ENCODE data around the gene KLHL13.
A peak's percentile ranks its signal among the peaks of the same experiment; 100 is the strongest.
"Not testable (repeated sequence)": the region's sequence is repeated elsewhere in the genome, so short reads cannot be mapped to it uniquely, and the experiment has no call there.

KLHL13 gene

DNA sequence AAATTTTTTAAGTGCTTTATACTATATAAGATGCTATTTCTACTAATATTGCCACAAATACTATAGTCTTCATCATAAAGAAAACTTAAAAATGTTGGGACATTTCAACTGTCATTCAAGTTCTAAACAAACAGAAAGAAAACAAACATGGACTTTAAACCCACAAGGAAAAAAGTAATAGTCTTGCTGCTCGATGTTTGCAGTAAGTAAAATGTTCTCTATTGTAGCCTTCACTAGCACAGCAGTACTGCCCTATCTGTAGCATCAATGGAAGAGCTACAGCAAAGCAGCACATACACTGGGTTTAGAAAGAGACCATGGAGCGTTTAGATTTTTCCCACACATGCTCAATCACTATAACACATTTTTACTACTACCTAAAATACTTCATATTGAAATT, 146.8 kb downstream of the KLHL13 start:
- DNase-seq (ENCODE audit: low read depth): no peak
- TF ChIP-seq, protein P1, sequence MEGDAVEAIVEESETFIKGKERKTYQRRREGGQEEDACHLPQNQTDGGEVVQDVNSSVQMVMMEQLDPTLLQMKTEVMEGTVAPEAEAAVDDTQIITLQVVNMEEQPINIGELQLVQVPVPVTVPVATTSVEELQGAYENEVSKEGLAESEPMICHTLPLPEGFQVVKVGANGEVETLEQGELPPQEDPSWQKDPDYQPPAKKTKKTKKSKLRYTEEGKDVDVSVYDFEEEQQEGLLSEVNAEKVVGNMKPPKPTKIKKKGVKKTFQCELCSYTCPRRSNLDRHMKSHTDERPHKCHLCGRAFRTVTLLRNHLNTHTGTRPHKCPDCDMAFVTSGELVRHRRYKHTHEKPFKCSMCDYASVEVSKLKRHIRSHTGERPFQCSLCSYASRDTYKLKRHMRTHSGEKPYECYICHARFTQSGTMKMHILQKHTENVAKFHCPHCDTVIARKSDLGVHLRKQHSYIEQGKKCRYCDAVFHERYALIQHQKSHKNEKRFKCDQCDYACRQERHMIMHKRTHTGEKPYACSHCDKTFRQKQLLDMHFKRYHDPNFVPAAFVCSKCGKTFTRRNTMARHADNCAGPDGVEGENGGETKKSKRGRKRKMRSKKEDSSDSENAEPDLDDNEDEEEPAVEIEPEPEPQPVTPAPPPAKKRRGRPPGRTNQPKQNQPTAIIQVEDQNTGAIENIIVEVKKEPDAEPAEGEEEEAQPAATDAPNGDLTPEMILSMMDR (conservative IDR thresholded peaks at IDR 0.05; ENCODE audit: control insufficient read depth, insufficient read depth, low read depth, low read length): no peak
- no peak overlapping the region for H3K4me3 ChIP-seq (ENCODE audit: control insufficient read depth, low read depth, low read length)

DNA sequence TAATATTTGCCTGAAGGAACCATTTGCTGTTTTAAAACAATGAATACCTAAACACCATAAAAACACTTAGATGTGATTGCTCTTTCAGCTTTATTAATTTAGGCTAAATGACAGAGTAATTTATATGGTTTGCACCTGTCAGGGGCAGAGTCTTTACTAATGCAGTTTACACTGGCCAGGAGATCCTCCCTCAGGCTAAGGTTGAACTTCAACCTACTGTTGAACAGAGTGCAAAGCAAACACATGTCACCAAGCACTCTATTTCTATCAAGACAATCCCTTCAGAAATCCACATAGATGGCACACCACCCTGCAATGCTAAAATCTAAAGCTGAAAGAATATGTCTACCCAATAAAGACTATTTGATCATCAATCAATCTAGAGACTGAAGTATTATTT, 147.3 kb downstream of the KLHL13 start:
- TF ChIP-seq, protein P1 (conservative IDR thresholded peaks at IDR 0.05; ENCODE audit: control insufficient read depth, insufficient read depth, low read depth, low read length): no peak
- no peak for DNase-seq (ENCODE audit: low read depth)
- no peak overlapping the region for H3K4me3 ChIP-seq (ENCODE audit: control insufficient read depth, low read depth, low read length)

DNA sequence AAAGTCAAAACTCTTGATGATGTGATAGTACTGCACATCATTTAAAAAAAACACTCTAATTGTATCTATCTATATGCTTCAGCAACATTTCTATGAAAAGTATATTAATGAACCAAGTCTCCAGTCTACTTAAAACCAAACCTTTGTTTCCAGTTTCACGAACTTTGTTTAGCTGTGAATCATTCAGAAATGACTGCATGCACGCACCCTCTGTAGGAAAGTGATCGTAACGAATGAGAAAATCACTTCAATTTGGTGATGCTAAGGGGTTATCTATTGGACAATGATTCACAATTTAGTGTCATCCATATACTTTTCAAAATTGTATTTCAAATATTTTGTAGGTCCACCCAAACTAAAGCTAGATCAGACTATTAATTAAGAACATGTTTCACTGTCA, 157.6 kb downstream of the KLHL13 start:
- DNase-seq (ENCODE audit: low read depth): no peak
- TF ChIP-seq, protein P1 (conservative IDR thresholded peaks at IDR 0.05; ENCODE audit: control insufficient read depth, insufficient read depth, low read depth, low read length): no peak

DNA sequence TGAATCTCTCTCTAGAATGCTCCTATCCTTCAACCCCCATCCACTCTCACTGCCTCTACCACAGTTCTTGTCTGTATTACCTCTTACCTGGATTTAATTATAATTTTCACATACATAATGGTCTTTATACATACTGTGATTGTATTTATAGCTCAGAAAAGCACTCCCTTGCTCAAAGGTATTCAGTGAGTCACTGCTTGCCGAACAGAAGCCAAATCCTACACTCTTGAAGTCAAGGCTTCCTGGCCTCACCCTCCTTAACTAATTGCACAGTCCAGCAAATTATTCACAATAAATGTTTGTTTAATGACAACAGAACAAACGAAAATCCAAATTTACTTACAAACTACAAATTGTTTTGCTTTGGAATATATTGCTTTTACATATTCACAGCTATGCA, 159.5 kb downstream of the KLHL13 start:
- TF ChIP-seq, protein P1 (conservative IDR thresholded peaks at IDR 0.05; ENCODE audit: control insufficient read depth, insufficient read depth, low read depth, low read length): no peak
- no peak overlapping the region for H3K4me3 ChIP-seq (ENCODE audit: control insufficient read depth, low read depth, low read length)

More for the DNA sequence above, 157.6 kb downstream of the KLHL13 start:
- H3K4me3 ChIP-seq (ENCODE audit: control insufficient read depth, low read depth, low read length): no peak overlapping the region

DNA sequence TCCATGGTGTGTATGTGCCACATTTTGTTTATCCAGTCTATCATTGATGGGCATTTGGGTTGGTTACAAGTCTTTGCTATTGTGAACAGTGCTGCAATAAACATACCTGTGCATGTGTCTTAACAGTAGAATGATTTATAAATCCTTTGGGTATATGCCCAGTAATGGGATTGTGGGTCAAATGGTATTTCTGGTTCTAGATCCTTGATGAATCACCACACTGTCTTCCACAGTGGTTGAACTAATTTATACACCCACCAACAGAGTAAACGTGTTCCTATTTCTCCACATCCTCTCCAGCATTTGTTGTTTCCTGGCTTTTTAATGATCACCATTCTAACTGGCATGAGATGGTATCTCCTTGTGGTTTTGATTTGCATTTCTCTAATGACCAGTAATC, 177.3 kb downstream of the KLHL13 start:
- DNase-seq (ENCODE audit: low read depth): peak; percentile 5
- not testable (repeated sequence) for H3K4me3 ChIP-seq (ENCODE audit: control insufficient read depth, low read depth, low read length)

More for the DNA sequence above, 159.5 kb downstream of the KLHL13 start:
- peak; percentile 3 for DNase-seq (ENCODE audit: low read depth)

DNA sequence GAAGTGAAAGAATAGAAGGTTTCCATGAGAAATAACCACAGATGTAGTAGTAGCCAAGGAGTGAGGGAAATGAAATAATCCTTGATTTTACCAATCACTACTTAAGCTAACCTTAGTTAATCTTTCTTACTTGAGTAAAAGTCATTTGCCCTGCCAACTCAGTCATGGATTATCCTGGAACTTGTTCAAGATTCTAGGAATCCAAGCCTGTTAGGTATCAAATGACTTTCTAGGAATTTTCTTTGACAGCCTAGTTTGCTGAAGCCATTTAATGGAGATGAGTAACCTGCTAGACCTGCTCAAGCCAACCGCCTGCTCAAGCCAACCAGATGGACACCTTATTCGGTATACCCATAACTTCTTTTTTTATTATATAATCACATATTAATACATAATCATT, 180.5 kb downstream of the KLHL13 start:
- H3K4me3 ChIP-seq (ENCODE audit: control insufficient read depth, low read depth, low read length): no peak overlapping the region
- peak; percentile 4 for DNase-seq (ENCODE audit: low read depth)
- TF ChIP-seq, protein P1 (conservative IDR thresholded peaks at IDR 0.05; ENCODE audit: control insufficient read depth, insufficient read depth, low read depth, low read length): no peak

DNA sequence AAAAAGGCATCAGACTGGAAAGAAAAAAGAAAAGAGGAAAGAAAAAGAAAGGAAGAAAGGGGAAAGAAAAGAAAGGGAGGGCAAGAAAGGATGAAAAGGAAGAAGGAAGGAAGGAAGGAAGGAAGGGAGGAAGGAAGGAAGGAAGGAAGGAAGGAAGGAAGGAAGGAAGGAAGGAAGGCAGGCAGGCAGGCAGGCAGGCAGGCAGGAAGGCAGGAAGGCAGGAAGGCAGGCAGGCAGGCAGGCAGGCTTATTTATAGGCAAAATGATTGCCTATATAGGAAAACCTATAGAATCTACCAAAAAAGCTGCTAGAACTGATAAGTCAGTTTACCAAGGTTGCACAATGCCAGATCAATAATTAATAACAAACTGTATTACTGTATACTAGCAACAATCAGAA, 186.5 kb downstream of the KLHL13 start:
- DNase-seq (ENCODE audit: low read depth); H3K4me3 ChIP-seq (ENCODE audit: control insufficient read depth, low read depth, low read length): not testable (repeated sequence)

DNA sequence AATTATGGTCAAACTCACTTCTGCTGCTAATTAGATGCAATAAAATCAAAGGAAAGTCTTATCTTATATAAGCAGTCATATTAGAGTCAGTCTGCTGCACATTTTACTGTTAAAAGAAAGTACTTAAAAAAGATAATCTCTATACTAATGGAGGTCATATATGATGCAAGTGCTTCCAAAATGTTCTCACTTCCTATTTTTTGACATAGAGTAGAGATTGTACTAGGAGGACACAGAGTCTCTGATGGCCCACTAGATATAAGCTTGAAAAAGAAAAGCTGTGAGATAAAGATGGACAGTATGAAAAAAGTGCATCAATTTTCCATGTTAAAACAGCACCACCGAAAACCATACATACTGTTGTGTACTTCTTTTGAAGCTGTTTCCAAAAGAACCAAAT, 196.9 kb downstream of the KLHL13 start:
- TF ChIP-seq, protein P1 (conservative IDR thresholded peaks at IDR 0.05; ENCODE audit: control insufficient read depth, insufficient read depth, low read depth, low read length): no peak
- DNase-seq (ENCODE audit: low read depth): no peak

More for the DNA sequence above, 196.9 kb downstream of the KLHL13 start:
- H3K4me3 ChIP-seq (ENCODE audit: control insufficient read depth, low read depth, low read length): no peak overlapping the region
